OCI-LY3 (cell line): ENCODE measurements around the gene OBSCN.

ENCODE experiments used
- H2AFZ ChIP-seq: fragments of 200-600, 300-600 bp; shearing (Covaris generic); 2 replicates; pipeline ENCODE4 v1.6.0; 2014; ENCODE audit warnings: antibody characterized with exemption, low read depth, low read length
- H3K27ac ChIP-seq: fragments of 200-600, 300-600 bp; sonication (generic); 2 replicates; pipeline ENCODE4 v1.5.1; 2014; ENCODE audit warnings: mild to moderate bottlenecking, low read length, moderate library complexity, mixed read lengths
- H3K27me3 ChIP-seq: fragments of 200-600, 300-600 bp; sonication (generic); 2 replicates; pipeline ENCODE4 v1.6.1; 2014; ENCODE audit warnings: low read depth, low read length, mixed read lengths
- H3K36me3 ChIP-seq: fragments of 200-600, 300-600 bp; sonication (generic); replicated peaks from 2 replicates; pipeline ENCODE3; 2014; ENCODE audit warnings: low read depth, low read length, mixed read lengths
- H3K4me1 ChIP-seq: fragments of 300-600, 200-600 bp; sonication (generic); 2 replicates; pipeline ENCODE4 v1.6.1; 2014; ENCODE audit warnings: low read length, mixed read lengths
- H3K4me2 ChIP-seq: fragments of 200-600, 300-600 bp; sonication (generic); 2 replicates; pipeline ENCODE4 v1.6.1; 2014; ENCODE audit warnings: low read length, mixed read lengths
- H3K4me3 ChIP-seq: fragments of 300-600, 200-600 bp; sonication (generic); 2 replicates; pipeline ENCODE4 v1.5.1; 2014; ENCODE audit warnings: antibody characterized with exemption, mild to moderate bottlenecking, low read length, moderate library complexity
- H3K79me2 ChIP-seq: fragments of 300-600, 200-600 bp; shearing (Covaris generic); 2 replicates; pipeline ENCODE4 v1.6.1; 2014; ENCODE audit warnings: mild to moderate bottlenecking, low read length, mixed read lengths
- H3K9ac ChIP-seq: fragments of 300-600, 200-600 bp; shearing (Covaris generic); 2 replicates; pipeline ENCODE4 v1.6.0; 2014; ENCODE audit warnings: mild to moderate bottlenecking, low read length, moderate library complexity
- H3K9me3 ChIP-seq: fragments of 200-600, 300-600 bp; shearing (Covaris generic); 2 replicates; pipeline ENCODE4 v1.6.1; 2014; ENCODE audit warnings: low read length, mixed read lengths; ENCODE audit not compliant: insufficient read depth
- H4K20me1 ChIP-seq: fragments of 200-600, 300-600 bp; sonication (generic); 2 replicates; pipeline ENCODE4 v1.6.1; 2016; ENCODE audit warnings: low read length, mixed read lengths; ENCODE audit not compliant: insufficient read depth
- EZH2phosphoT487 ChIP-seq: fragments of 200-600 bp; shearing (Covaris generic); IDR thresholded peaks from 2 replicates; pipeline ENCODE4 v1.6.1; 2018; ENCODE audit warnings: antibody characterized with exemption, mixed run types, low read depth
- TF ChIP-seq, protein P1 (sequence below): fragments of 200-600, 300-600 bp; sonication (generic); IDR thresholded peaks from 2 replicates; pipeline ENCODE4 v1.5.1; 2014; ENCODE audit warnings: antibody characterized with exemption, low read length, low read depth

Gene OBSCN

DNA sequence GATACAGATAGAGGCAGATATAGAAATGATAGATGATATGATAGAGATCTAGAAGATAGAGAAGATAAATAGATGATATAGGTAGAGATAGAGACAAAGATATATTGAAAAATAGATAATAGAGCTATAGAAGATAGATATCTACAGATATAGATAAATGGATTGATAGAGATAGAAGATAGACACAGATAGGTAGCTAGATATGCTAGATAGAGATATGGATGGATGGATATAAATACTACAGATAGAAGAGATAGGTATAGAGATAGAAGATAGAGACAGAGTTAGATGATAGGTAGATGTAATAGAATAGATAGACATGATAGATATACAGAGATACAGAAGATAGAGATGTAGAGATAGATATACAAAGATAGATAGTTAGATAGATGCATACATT lies 177.4 kb downstream of the OBSCN start:
- Histone ChIP-seq H4K20me1 (no peaks in the 10 kb centered on the region), H3K79me2 (no peaks in the 10 kb centered on the region), H3K9ac (no peak overlapping the region), H3K9me3 (no peaks in the 10 kb centered on the region), H2AFZ (no peak overlapping the region), H3K27me3 (no peaks in the 10 kb centered on the region), H3K4me1 (no peaks in the 10 kb centered on the region), H3K4me3 (no peak overlapping the region), H3K36me3 (no peaks in the 10 kb centered on the region), H3K4me2 (no peak overlapping the region), H3K27ac (no peak overlapping the region)
- TF ChIP-seq, protein P1, sequence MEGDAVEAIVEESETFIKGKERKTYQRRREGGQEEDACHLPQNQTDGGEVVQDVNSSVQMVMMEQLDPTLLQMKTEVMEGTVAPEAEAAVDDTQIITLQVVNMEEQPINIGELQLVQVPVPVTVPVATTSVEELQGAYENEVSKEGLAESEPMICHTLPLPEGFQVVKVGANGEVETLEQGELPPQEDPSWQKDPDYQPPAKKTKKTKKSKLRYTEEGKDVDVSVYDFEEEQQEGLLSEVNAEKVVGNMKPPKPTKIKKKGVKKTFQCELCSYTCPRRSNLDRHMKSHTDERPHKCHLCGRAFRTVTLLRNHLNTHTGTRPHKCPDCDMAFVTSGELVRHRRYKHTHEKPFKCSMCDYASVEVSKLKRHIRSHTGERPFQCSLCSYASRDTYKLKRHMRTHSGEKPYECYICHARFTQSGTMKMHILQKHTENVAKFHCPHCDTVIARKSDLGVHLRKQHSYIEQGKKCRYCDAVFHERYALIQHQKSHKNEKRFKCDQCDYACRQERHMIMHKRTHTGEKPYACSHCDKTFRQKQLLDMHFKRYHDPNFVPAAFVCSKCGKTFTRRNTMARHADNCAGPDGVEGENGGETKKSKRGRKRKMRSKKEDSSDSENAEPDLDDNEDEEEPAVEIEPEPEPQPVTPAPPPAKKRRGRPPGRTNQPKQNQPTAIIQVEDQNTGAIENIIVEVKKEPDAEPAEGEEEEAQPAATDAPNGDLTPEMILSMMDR, result no peak
- TF ChIP-seq EZH2phosphoT487, result no peak

GRCh38 chr1:228387321-228387720 lies 179.5 kb downstream of the OBSCN start:
- TF ChIP-seq, protein P1, result no peak
- TF ChIP-seq EZH2phosphoT487, result no peak
- H3K36me3 ChIP-seq, result peaks cover 2% of the 10 kb centered on the region
- no peak overlapping the region for H2AFZ ChIP-seq
- H3K27me3 ChIP-seq, result no peaks in the 10 kb centered on the region
- no peaks in the 10 kb centered on the region for H3K79me2 ChIP-seq
- no peak overlapping the region for H3K4me2 ChIP-seq
- H3K4me3 ChIP-seq, result no peak overlapping the region
- H3K27ac ChIP-seq, result no peak overlapping the region
- no peaks in the 10 kb centered on the region for H3K9me3 ChIP-seq
- no peaks in the 10 kb centered on the region for H3K4me1 ChIP-seq
- no peak overlapping the region for H3K9ac ChIP-seq
- H4K20me1 ChIP-seq, result peaks cover 3% of the 10 kb centered on the region; the same call in 1 of the 2 replicates

- TF ChIP-seq EZH2phosphoT487, result no peak
- TF ChIP-seq, protein P1, result no peak
- Histone ChIP-seq H3K27ac (no peak overlapping the region), H4K20me1 (peaks cover 3% of the 10 kb centered on the region; the same call in 1 of the 2 replicates), H3K9me3 (no peaks in the 10 kb centered on the region), H2AFZ (no peak overlapping the region), H3K9ac (no peak overlapping the region), H3K36me3 (peaks cover 12% of the 10 kb centered on the region), H3K4me1 (no peaks in the 10 kb centered on the region), H3K4me3 (no peak overlapping the region), H3K27me3 (no peaks in the 10 kb centered on the region), H3K4me2 (no peak overlapping the region), H3K79me2 (no peaks in the 10 kb centered on the region)
Measured at GRCh38 chr1:228390649-228391048, 182.8 kb downstream of the OBSCN start.

DNA sequence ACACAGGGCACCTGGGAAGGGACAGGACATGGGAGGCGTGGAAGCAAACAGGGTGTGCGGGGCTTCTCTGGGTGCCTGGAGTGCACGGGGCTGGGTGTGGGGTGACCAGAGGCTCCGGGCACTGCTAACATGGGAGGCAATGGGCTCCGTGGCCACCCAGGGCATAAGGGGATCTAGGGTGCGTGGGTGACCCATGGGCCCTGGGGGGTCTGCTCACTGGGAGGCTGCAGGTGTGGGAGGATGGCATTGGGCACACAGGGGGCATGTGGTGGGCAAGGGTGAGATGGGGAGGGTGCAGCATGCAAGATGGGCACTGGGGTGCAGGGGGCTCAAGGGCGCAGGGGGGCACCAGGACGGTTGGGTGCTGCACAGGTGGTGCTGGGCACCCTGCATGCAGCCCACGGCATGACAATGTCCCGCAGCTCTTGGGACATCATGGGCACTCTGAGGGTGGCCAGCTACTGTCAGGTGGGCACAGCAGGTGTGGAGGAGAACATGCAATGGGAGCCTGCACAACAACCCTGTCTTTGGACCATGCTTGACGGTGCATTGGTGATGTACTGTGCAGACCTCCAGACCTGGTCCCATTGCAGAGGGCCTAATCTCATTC lies 183.7 kb downstream of the OBSCN start:
- Histone ChIP-seq H3K4me2 (no peak overlapping the region), H3K4me3 (no peak overlapping the region), H3K27me3 (no peaks in the 10 kb centered on the region), H3K9me3 (no peaks in the 10 kb centered on the region), H3K36me3 (peaks cover 20% of the 10 kb centered on the region), H3K9ac (no peak overlapping the region), H3K27ac (no peak overlapping the region), H3K4me1 (no peaks in the 10 kb centered on the region), H3K79me2 (no peaks in the 10 kb centered on the region), H4K20me1 (peaks cover 3% of the 10 kb centered on the region; the same call in 1 of the 2 replicates), H2AFZ (no peak overlapping the region)
- no peak for TF ChIP-seq EZH2phosphoT487
- TF ChIP-seq, protein P1, result no peak
